Measurements from ENCODE around the gene BAAT. TPM values are rescaled to one million over a fixed set of nuclear protein-coding genes. Genes with fewer than 3 reads are reported as not detected.
"Not testable (repeated sequence)": the region's sequence is repeated elsewhere in the genome, so short reads cannot be mapped to it uniquely, and the experiment has no call there.

Gene BAAT
- total RNA-seq, 1 donor from 2014 or later: not detected

GRCh38 chr9:101360647-101361046 lies 24.2 kb downstream of the BAAT start:
- no peak for DNase-seq (ENCODE audit: low spot score)

DNA sequence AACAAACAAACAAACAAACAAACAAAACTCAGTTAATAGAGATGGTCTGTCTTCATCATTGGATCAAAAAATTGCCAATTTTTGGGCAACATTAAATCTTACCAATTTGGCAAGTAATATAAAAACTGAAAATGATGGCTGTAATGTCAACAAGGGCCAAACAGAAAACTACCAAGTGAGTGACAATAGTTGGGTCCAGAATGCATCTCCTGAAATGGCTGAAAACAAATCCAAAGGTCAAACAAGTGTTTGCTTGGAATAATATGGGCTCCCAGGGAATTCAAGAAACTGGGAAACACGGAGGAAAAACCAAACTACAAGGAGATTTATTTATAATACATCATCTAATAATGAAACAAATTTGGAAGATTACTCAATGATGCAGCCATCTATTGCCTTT lies 25.1 kb downstream of the BAAT start:
- no peak for DNase-seq (ENCODE audit: low spot score)

- no peak for DNase-seq (ENCODE audit: low spot score)
Observed at GRCh38 chr9:101356619-101357018, 28.2 kb downstream of the BAAT start.

DNA sequence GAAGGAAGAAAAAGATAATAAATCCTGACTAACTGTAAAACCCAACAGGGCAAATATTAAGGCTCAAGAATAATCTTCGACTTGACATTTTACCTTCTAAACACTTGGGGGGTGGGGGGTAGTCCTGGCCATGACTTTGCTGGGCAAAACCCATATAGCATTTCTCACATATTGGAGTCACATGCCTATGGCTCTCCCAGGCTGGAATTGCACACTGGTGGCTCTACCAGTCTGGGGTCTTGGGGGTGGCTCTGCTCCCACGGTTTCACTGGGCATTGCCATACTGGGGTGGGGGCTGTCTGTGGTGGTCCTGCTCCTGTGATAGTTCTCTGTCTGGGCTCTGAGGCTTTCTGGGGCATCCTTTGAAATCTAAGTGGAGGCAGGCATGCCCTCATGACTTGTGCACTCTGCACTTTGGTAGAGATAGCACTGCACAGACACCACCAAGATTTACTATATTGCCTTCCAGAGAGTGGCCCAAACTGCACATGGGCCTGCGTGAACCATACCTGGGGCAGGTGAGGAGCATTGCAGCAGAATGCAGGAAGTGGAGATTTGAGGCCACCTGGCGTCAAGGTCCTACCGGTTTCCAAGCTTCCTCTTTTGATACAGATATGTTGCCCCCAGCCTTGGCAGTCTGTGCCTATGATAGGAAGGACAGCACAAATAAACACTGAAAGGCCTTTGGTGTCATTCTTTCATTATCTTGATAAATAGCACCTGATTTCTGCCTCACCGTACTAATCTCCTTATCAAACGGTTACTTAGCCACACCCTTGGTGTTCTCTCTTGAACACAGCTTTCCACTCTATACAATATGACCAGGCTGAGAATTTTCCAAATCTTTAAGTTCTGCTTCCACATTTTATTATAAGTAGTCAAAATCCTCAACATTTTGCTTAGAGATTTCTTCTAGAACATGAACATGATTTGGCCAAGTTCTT lies 29.8 kb downstream of the BAAT start:
- DNase-seq (ENCODE audit: low spot score): no peak

GRCh38 chr9:101354143-101354764 lies 30.6 kb downstream of the BAAT start:
- no peak for DNase-seq (ENCODE audit: low spot score)

- DNase-seq (ENCODE audit: low spot score): no peak
Observed at GRCh38 chr9:101353683-101354082, 31.1 kb downstream of the BAAT start.

- no peak for DNase-seq (ENCODE audit: low spot score)
Observed at GRCh38 chr9:101352892-101353463, 31.8 kb downstream of the BAAT start.

- DNase-seq (ENCODE audit: low spot score): no peak
Observed at GRCh38 chr9:101350285-101350684, 34.5 kb downstream of the BAAT start.

DNA sequence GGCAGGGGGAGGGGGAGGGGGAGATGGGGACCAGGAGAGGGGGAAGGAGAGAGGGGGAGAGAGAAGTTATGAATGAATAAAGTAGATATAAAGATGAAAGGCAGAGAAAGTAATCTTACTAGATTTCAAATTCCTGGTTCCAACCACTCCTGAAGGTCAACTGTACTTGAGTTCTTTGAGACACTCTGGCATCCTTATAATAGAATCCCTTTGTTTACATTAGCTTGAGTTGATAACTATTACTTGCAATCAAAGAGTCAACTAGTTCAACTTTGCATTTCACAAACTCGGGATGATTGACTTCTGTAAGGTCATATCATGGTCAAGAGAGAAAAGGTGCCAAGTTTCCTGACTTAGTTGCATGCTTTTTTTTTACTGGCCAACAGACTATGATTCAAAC lies 42.2 kb downstream of the BAAT start:
- no peak for DNase-seq (ENCODE audit: low spot score)

- no peak for DNase-seq (ENCODE audit: low spot score)
Observed at GRCh38 chr9:101341958-101342357, 42.8 kb downstream of the BAAT start.

- DNase-seq (ENCODE audit: low spot score): no peak
Observed at GRCh38 chr9:101337237-101337636, 47.6 kb downstream of the BAAT start.

DNA sequence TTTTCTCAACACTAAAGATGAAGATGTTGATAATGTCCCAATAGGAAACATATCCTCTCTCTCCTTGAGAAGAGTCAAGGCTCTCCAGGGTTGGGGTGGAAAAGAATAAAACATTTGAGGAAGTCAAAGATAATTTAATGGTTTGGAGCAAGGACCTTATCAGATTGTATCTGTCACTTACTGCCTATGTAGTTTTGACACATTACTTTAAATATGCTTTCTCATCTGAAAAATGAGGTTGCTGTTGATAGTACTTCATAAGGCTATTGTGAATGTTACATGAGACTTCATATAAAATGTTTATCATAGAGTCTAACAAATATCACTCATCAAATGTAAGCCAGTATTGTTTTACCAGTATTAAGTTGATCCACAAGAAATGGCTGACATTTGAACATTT lies 48.7 kb downstream of the BAAT start:
- no peak for DNase-seq (ENCODE audit: low spot score)

DNA sequence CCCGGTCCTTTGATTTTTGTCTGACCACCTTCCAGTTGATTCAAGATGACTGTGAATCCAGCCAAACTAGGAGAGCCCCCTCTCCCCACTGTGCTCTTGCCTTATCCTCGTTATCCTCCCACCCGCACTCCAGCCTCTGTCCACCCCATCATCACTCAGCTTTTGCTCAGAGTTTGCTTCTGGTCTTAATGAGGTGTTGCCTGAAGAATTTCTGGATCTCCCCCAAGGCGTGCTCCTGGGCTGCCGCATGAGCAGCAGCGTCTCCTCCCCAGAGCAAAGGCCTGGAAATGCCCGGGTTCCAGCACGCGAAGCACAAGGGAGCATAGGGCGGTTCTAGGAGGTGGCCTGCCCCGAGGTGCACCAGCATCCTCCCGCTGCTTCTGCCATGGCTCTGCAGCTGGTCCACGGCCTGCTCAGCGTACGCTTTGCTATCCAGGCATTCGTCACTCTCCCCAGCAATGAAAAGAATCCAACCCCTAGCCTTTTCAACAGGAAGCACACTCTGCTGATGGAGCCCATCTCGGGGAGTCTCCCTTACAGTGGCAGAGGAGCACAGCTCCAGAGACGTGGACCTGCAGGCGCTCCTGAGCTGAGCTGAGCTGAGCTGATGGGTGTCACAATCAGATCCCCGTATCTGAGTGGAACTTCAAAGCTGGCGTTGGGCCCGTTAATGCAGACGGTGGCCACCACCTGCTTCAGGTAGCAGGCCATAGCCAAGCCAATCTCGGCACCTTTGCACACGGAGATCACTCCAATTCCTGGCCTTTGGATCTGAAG lies 50.7 kb downstream of the BAAT start:
- no peak for DNase-seq (ENCODE audit: low spot score)

GRCh38 chr9:101333490-101333889 lies 51.3 kb downstream of the BAAT start:
- no peak for DNase-seq (ENCODE audit: low spot score)

- DNase-seq (ENCODE audit: low spot score): no peak
Observed at GRCh38 chr9:101332362-101332761, 52.4 kb downstream of the BAAT start.

DNA sequence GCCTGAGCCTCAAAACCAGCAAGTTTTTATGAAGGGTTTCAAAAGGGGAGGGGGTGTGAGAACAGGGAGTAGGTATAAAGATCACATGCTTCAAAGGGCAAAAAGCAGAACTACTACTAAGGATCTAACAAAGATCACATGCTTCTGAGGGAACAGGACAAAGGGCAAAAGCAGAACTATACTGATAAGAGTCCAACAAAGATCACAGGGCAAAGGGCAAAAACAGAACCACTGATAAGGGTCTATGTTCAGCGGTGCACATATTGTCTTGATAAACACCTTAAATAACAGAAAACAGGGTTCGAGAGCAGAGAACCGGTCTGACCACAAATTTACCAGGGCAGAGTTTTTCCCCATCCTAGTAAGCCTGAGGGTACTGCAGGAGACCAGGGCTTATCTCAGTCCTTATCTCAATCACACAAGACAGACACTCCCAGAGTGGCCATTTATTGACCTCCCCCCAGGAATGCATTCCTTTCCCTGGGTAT lies 57.3 kb downstream of the BAAT start:
- DNase-seq (ENCODE audit: low spot score): not testable (repeated sequence)

DNA sequence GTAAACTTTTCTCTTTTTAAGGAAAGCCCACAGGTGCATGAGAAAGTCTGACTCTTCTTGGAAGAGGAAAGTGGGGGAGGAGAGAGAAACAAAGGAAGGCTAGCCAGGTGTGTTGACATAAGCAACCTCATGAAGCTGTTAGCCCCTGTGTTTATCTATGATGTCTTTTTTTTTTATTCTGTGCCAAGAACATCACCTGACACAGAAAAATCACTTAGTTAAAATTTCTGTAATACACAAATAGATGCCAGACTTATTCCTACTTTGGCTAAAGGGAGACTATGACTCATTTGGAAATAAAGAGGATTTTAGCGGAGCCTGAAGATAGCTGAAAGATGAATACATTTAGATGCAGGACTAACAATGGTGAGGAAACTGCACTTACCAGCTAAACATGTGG lies 58.3 kb downstream of the BAAT start:
- no peak for DNase-seq (ENCODE audit: low spot score)

DNA sequence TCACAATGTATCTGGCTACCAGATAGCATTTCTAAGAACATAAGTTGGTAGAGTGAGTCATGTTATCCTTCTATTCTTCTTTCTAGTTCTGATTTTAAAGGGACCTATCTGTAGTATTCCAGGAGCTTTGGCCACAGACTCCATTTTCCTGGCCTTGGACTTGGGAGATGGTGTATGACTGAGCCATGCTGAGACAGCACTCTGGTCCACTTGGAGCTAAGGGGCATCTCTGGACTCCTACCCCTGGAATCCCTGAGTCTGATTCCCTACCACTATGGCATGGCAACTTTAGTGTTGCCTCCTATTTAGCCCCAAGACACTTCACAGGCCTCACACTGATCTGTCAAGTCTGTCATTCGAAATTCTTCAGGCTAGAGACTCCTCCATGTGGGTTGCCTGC lies 58.8 kb downstream of the BAAT start:
- DNase-seq (ENCODE audit: low spot score): no peak

- DNase-seq (ENCODE audit: low spot score): no peak
Observed at GRCh38 chr9:101325053-101325452, 59.8 kb downstream of the BAAT start.

- no peak for DNase-seq (ENCODE audit: low spot score)
Observed at GRCh38 chr9:101324245-101324804, 60.5 kb downstream of the BAAT start.

DNA sequence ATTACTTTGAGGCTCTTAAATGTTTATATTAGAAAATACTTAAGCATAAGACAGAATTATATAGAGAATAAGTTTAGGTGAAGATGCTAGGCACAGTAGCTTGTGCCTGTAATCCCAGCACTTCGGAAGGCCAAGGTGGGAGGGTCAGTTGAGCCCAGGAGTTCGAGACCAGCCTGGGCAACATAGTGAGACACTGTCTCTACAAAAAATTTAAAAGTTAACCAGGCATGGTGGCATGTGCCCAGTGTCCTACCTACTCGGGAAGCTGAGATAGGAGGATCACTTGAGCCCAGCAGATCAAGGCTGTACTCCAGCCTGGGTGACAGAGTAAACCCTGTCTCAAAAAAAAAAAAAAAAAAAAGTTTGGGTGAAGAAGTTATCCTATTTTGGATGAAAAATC lies 61.7 kb downstream of the BAAT start:
- DNase-seq (ENCODE audit: low spot score): no peak

- no peak for DNase-seq (ENCODE audit: low spot score)
Observed at GRCh38 chr9:101317735-101318134, 67.1 kb downstream of the BAAT start.
